NT2/D1 (cell line): ENCODE measurements around the gene AKT3.

Experiments
- SUZ12 ChIP-seq: IDR thresholded peaks from 2 replicates; pipeline ENCODE4 v1.6.1; 2011; ENCODE audit not compliant: insufficient read length, insufficient read depth; ENCODE audit errors: extremely low read depth
- YY1 ChIP-seq: IDR thresholded peaks from 2 replicates; pipeline ENCODE4 v1.6.1; 2011; ENCODE audit not compliant: insufficient read length, insufficient read depth

GRCh38 chr1:243481101-243481500 lies 368.9 kb downstream of the AKT3 start:
- TF ChIP-seq YY1 (no peak), SUZ12 (no peak)
